Panc1 (cell line): ENCODE data around the gene OBI1. TPM values are rescaled to one million over a fixed set of nuclear protein-coding genes. Genes with fewer than 3 reads are reported as not detected.

Experiments used
- ATAC-seq: fragments of 200-7000 bp; cut with Tn5 transposase; 2 replicates; pipeline ENCODE4 v1.9.1; 2020; ENCODE audit warnings: mild to moderate bottlenecking, moderate library complexity
- BruUV-seq: library from RNA; stranded (reverse); fragments of 400-500 nt; replicated peaks from 2 replicates; lab custom pipeline; 2021; lab: Mats Ljungman, UMichigan
- CTCF ChIA-PET: fragments of 300-600 bp; sonication (Branson Sonifier 250); formaldehyde crosslinking; loops from one replicate; lab custom pipeline; 2022; ENCODE audit warnings: antibody characterized with exemption; lab: Charles Lee
- POLR2A ChIA-PET: fragments of 300-600 bp; sonication (Branson Sonifier 250); formaldehyde crosslinking; loops from one replicate; lab custom pipeline; 2022; ENCODE audit warnings: antibody characterized with exemption; lab: Charles Lee
- DNase-seq: peaks from one replicate; pipeline ENCODE4 v3.0.0-alpha.2; 2010; ENCODE audit warnings: low read depth, low spot score
- H3K27ac ChIP-seq: 2 replicates; pipeline ENCODE4 v1.5.1; 2011; ENCODE audit warnings: mild to moderate bottlenecking, low read length, inconsistent platforms
- H3K27me3 ChIP-seq: fragments of 200-500 bp; sonication (Bioruptor generic); 2 replicates; pipeline ENCODE4 v1.6.0; 2014; ENCODE audit warnings: low read length, inconsistent platforms; ENCODE audit not compliant: control insufficient read depth, insufficient read depth
- H3K36me3 ChIP-seq: fragments of 200-500 bp; sonication (Bioruptor generic); 2 replicates; pipeline ENCODE4 v1.5.1; 2014; ENCODE audit warnings: inconsistent platforms, mild to moderate bottlenecking, low read length, moderate library complexity; ENCODE audit not compliant: control insufficient read depth, insufficient read depth
- H3K4me1 ChIP-seq: 2 replicates; pipeline ENCODE4 v1.5.1; 2011; ENCODE audit warnings: inconsistent platforms, mild to moderate bottlenecking, low read length, moderate library complexity; ENCODE audit not compliant: control insufficient read depth, insufficient read depth
- H3K4me3 ChIP-seq, 2 experiments: 2 replicates each; pipeline ENCODE4 v1.5.1; 2011 to 2012; ENCODE audit warnings: low read depth in 2 of 2, low read length in 2 of 2, mild to moderate bottlenecking in 2 of 2, inconsistent platforms in 1 of 2, moderate library complexity in 1 of 2
- H3K9me3 ChIP-seq: fragments of 200-500 bp; sonication (Bioruptor generic); 2 replicates; pipeline ENCODE4 v1.5.1; 2014; ENCODE audit warnings: low read depth, mild to moderate bottlenecking, inconsistent platforms, low read length, moderate library complexity; ENCODE audit not compliant: control insufficient read depth, insufficient read depth
- CTCF ChIP-seq: fragments of 450-650 bp; IDR thresholded peaks from 2 replicates; pipeline ENCODE4 v1.5.1; 2017; ENCODE audit warnings: mild to moderate bottlenecking
- POLR2AphosphoS5 ChIP-seq: IDR thresholded peaks from 2 replicates; pipeline ENCODE4 v1.6.1; 2012; ENCODE audit warnings: mild to moderate bottlenecking, low read depth, low read length, moderate library complexity
- REST ChIP-seq, 2 experiments: IDR thresholded peaks; 2 replicates each; pipeline ENCODE4 v1.6.1; 2011 to 2012; ENCODE audit warnings: low read depth in 2 of 2, control low read depth in 1 of 2, low read length in 1 of 2, mild to moderate bottlenecking in 1 of 2, moderate library complexity in 1 of 2; ENCODE audit not compliant: insufficient read depth in 1 of 2
- SIN3A ChIP-seq: IDR thresholded peaks from 2 replicates; pipeline ENCODE4 v1.6.1; 2012; ENCODE audit warnings: low read depth, mild to moderate bottlenecking, low read length, moderate library complexity, borderline replicate concordance; ENCODE audit not compliant: insufficient read depth
- TCF7L2 ChIP-seq: IDR thresholded peaks from 2 replicates; pipeline ENCODE4 v1.6.1; 2011; ENCODE audit warnings: mild to moderate bottlenecking, low read depth, low read length, inconsistent platforms
- in situ Hi-C: cut with HindIII; loops from 2 replicates; pipeline ENCODE4 v1.10.0; 2016; ENCODE audit warnings: low sequenced_read_pairs, low pct_unique_long_range_greater_than_20kb
- intact Hi-C: fragments of 100-400 bp; cut with micrococcal nuclease; formaldehyde crosslinking; loops from one replicate; pipeline ENCODE4 v1.10.0; 2022; ENCODE audit not compliant: unreplicated experiment
- total RNA-seq: library from RNA; stranded (reverse); gene quantifications from one replicate; pipeline ENCODE4 v1.2.1, GENCODE V29; 2021; ENCODE audit not compliant: unreplicated experiment

The OBI1 gene
- total RNA-seq, 1 experiment from 2014 or later = 9.1 TPM

DNA sequence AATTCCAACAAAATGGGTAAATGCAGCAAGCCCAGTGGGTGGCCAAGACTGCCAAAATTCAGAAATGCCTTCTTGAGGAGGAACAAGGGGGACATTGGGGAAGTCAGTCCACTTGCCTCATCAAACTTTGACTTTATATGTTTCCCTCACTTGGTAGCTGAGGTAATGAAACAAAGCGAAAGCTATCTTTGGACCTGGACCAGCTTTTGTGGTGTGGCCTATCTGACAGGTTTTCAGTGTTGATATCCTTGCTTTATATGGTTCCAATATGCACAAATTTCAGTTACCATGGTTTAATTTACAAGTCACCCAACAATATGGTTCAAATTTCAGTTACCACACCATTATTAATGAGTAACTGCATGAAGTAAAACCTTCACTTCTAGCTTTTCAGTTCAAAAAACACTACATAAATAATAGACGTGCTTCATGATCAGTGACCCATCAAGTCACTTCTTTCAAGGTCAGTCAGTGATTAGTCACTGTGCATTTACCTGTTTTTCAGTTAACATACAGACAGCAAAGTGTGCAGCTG, 38.0 kb downstream of the OBI1 start:
- POLR2A ChIA-PET = no interaction called here
- intact Hi-C loops = no loop called here

DNA sequence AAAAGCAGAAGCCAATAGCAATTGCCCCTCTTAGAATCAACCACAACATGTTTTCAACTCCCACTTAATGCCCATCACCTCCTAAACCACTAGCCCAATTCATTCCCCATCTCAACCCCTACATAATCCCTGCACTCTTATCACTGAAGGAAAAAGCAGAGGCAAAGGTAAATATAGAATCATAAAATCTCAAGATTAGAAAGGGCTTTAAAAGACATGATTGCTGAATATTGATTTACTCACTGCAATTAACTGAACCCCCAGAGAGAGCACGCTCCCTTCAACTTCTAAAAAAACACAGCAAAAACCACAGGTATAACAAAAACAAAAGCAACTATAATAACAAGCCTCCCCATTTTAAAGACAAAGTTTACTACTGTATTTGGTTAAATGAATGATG, 40.5 kb downstream of the OBI1 start:
- intact Hi-C loops = no loop called here
- Histone ChIP-seq H3K27me3 (no peaks in the 10 kb centered on the region), H3K4me1 (no peaks in the 10 kb centered on the region), H3K9me3 (no peaks in the 10 kb centered on the region), H3K36me3 (no peaks in the 10 kb centered on the region; the same call in 1 of the 2 replicates), H3K27ac (no peak overlapping the region), H3K4me3 (no peak overlapping the region)
- DNase-seq (no peak), ATAC-seq (no peak)
- in situ Hi-C loops = no loop called here
- ChIA-PET POLR2A (no interaction called here), CTCF (no interaction called here)
- no TSS peak for BruUV-seq
- no peak for TF ChIP-seq SIN3A
- no peak for TF ChIP-seq CTCF
- no peak for TF ChIP-seq TCF7L2
- TF ChIP-seq REST (IDR thresholded peaks at IDR 0.05; ENCODE audit: insufficient read depth in 1 of 2, low read depth in 2 of 2, low read length in 1 of 2) = no peak
- no peak for TF ChIP-seq POLR2AphosphoS5

More for the DNA sequence above, 38.0 kb downstream of the OBI1 start:
- Histone ChIP-seq H3K4me1 (no peaks in the 10 kb centered on the region), H3K36me3 (no peaks in the 10 kb centered on the region; the same call in 1 of the 2 replicates), H3K27me3 (no peaks in the 10 kb centered on the region), H3K9me3 (no peaks in the 10 kb centered on the region), H3K4me3 (no peak overlapping the region), H3K27ac (no peak overlapping the region)
- CTCF ChIA-PET = no interaction called here
- BruUV-seq = no TSS peak
- no peak for TF ChIP-seq SIN3A
- TF ChIP-seq TCF7L2 = no peak
- no peak for TF ChIP-seq REST (IDR thresholded peaks at IDR 0.05; ENCODE audit: insufficient read depth in 1 of 2, low read depth in 2 of 2, low read length in 1 of 2)
- TF ChIP-seq CTCF = no peak
- TF ChIP-seq POLR2AphosphoS5 = no peak
- ATAC-seq (no peak), DNase-seq (no peak)
- in situ Hi-C loops = no loop called here
